HEK293 (cell line): ENCODE measurements around the gene WSCD2.

Experiments
- CTCF ChIA-PET: fragments of 350-600 bp; formaldehyde crosslinking; extraction: SDS; loops from one replicate; lab custom pipeline; 2021; ENCODE audit warnings: antibody characterized with exemption; lab: Yijun Ruan, JAX
- POLR2A ChIA-PET: fragments of 300-600 bp; formaldehyde crosslinking; extraction: SDS; loops from one replicate; lab custom pipeline; 2020; ENCODE audit warnings: antibody characterized with exemption, inconsistent platforms; lab: Yijun Ruan, JAX
- H3K27ac ChIP-seq: fragments of 200-500 bp; sonication (Bioruptor generic); 2 replicates; pipeline ENCODE4 v1.5.1; 2014; ENCODE audit warnings: low read depth, low read length, control low read depth, inconsistent platforms; ENCODE audit errors: extremely low read depth
- H3K36me3 ChIP-seq, 2 experiments: fragments of 200-500 bp in 1 of 2; sonication (Bioruptor generic) in 1 of 2; 1 replicate in 1 of 2; 2 replicates in 1 of 2; pipeline ENCODE4 v1.5.1; 2014 to 2017; ENCODE audit warnings: inconsistent platforms in 2 of 2, low read length in 2 of 2; ENCODE audit not compliant: control insufficient read depth in 2 of 2, insufficient read depth in 1 of 2
- H3K4me1 ChIP-seq: fragments of 200-500 bp; sonication (Bioruptor generic); 2 replicates; pipeline ENCODE4 v1.5.1; 2014; ENCODE audit warnings: mild to moderate bottlenecking, low read length, inconsistent platforms; ENCODE audit not compliant: control insufficient read depth, insufficient read depth
- H3K4me3 ChIP-seq: 2 replicates; pipeline ENCODE4 v1.5.1; 2011; ENCODE audit warnings: low read depth, mild to moderate bottlenecking, control low read depth, low read length, moderate library complexity
- H3K9me3 ChIP-seq: fragments of 200-500 bp; sonication (Bioruptor generic); 2 replicates; pipeline ENCODE4 v1.5.1; 2014; ENCODE audit warnings: low read depth, low read length, inconsistent platforms; ENCODE audit not compliant: control insufficient read depth, insufficient read depth
- GFI1B ChIP-seq: fragments of 450-650 bp; formaldehyde crosslinking; IDR thresholded peaks from 2 replicates; pipeline ENCODE4 v1.5.1; 2016; ENCODE audit warnings: missing biosample characterization, missing genetic modification characterization
- SETDB1 ChIP-seq: IDR thresholded peaks from one replicate; pipeline ENCODE4 v1.6.1; 2017; ENCODE audit warnings: mild to moderate bottlenecking, low read length, moderate library complexity, mixed read lengths; ENCODE audit not compliant: insufficient read length
- SP7 ChIP-seq: fragments of 450-650 bp; formaldehyde crosslinking; IDR thresholded peaks from 2 replicates; pipeline ENCODE4 v1.5.1; 2016; ENCODE audit warnings: missing biosample characterization, missing genetic modification characterization
- ZFP69B ChIP-seq: fragments of 450-650 bp; formaldehyde crosslinking; IDR thresholded peaks from 2 replicates; pipeline ENCODE4 v1.5.1; 2016; ENCODE audit warnings: missing biosample characterization, missing genetic modification characterization
- ZNF121 ChIP-seq: fragments of 450-650 bp; formaldehyde crosslinking; IDR thresholded peaks from 2 replicates; pipeline ENCODE4 v1.5.1; 2016; ENCODE audit warnings: missing biosample characterization, missing genetic modification characterization
- ZNF175 ChIP-seq: fragments of 450-650 bp; formaldehyde crosslinking; IDR thresholded peaks from 2 replicates; pipeline ENCODE4 v1.5.1; 2016; ENCODE audit warnings: missing biosample characterization, missing genetic modification characterization
- ZNF239 ChIP-seq: fragments of 450-650 bp; formaldehyde crosslinking; IDR thresholded peaks from 2 replicates; pipeline ENCODE4 v1.5.1; 2016; ENCODE audit warnings: missing biosample characterization, missing genetic modification characterization
- ZNF292 ChIP-seq: fragments of 450-650 bp; formaldehyde crosslinking; IDR thresholded peaks from 2 replicates; pipeline ENCODE4 v1.5.1; 2016; ENCODE audit warnings: low read depth, missing biosample characterization, missing genetic modification characterization, borderline replicate concordance
- ZNF302 ChIP-seq: fragments of 450-650 bp; formaldehyde crosslinking; IDR thresholded peaks from 2 replicates; pipeline ENCODE4 v1.5.1; 2016; ENCODE audit warnings: missing biosample characterization, missing genetic modification characterization, low read depth
- ZNF335 ChIP-seq: fragments of 450-650 bp; formaldehyde crosslinking; conservative IDR thresholded peaks from 2 replicates; pipeline ENCODE4 v1.5.1; 2016; ENCODE audit warnings: missing biosample characterization, missing genetic modification characterization
- ZNF341 ChIP-seq: fragments of 450-650 bp; formaldehyde crosslinking; IDR thresholded peaks from 2 replicates; pipeline ENCODE4; 2016; ENCODE audit warnings: low read depth, missing biosample characterization, missing genetic modification characterization
- ZNF747 ChIP-seq: fragments of 450-650 bp; formaldehyde crosslinking; IDR thresholded peaks from 2 replicates; pipeline ENCODE4 v1.5.1; 2016; ENCODE audit warnings: missing biosample characterization, missing genetic modification characterization
- ZNF792 ChIP-seq: fragments of 450-650 bp; formaldehyde crosslinking; IDR thresholded peaks from 2 replicates; pipeline ENCODE4 v1.5.1; 2016; ENCODE audit warnings: missing biosample characterization, missing genetic modification characterization
- ZNF830 ChIP-seq: fragments of 450-650 bp; IDR thresholded peaks from 2 replicates; pipeline ENCODE4 v1.5.0; 2018; ENCODE audit warnings: missing biosample characterization, missing genetic modification characterization, low read depth, mild to moderate bottlenecking, moderate library complexity
- ZXDB ChIP-seq: fragments of 450-650 bp; formaldehyde crosslinking; IDR thresholded peaks from 2 replicates; pipeline ENCODE4 v1.5.1; 2016; ENCODE audit warnings: missing biosample characterization, missing genetic modification characterization
- TF ChIP-seq, protein P1 (sequence below): IDR thresholded peaks from 2 replicates; pipeline ENCODE4 v1.6.1; 2011; ENCODE audit warnings: mild to moderate bottlenecking, low read depth, low read length, borderline replicate concordance
- TF ChIP-seq, protein P2 (sequence below): fragments of 450-650 bp; formaldehyde crosslinking; IDR thresholded peaks from 2 replicates; pipeline ENCODE4 v1.5.1; 2017; ENCODE audit warnings: missing biosample characterization, missing genetic modification characterization
- TF ChIP-seq, protein P3 (sequence below): fragments of 450-650 bp; formaldehyde crosslinking; IDR thresholded peaks from 2 replicates; pipeline ENCODE4 v1.5.1; 2016; ENCODE audit warnings: missing biosample characterization, missing genetic modification characterization
- TF ChIP-seq, protein P4 (sequence below): fragments of 450-650 bp; IDR thresholded peaks from 2 replicates; pipeline ENCODE4 v1.5.1; 2018; ENCODE audit warnings: missing biosample characterization, missing genetic modification characterization
- TF ChIP-seq, protein P5 (sequence below): sonication (generic); formaldehyde crosslinking; IDR thresholded peaks from 2 replicates; pipeline ENCODE4 v1.8.1; 2022; ENCODE audit warnings: mild to moderate bottlenecking, moderate library complexity, missing genetic modification reagents
- TF ChIP-seq, protein P6 (sequence below): fragments of 450-650 bp; IDR thresholded peaks from 2 replicates; pipeline ENCODE4 v1.5.1; 2018; ENCODE audit warnings: missing biosample characterization, mild to moderate bottlenecking, missing genetic modification characterization
- TF ChIP-seq, protein P7 (sequence below): fragments of 450-650 bp; formaldehyde crosslinking; IDR thresholded peaks from 2 replicates; pipeline ENCODE4 v1.5.1; 2016; ENCODE audit warnings: missing biosample characterization, missing genetic modification characterization

Gene WSCD2

DNA sequence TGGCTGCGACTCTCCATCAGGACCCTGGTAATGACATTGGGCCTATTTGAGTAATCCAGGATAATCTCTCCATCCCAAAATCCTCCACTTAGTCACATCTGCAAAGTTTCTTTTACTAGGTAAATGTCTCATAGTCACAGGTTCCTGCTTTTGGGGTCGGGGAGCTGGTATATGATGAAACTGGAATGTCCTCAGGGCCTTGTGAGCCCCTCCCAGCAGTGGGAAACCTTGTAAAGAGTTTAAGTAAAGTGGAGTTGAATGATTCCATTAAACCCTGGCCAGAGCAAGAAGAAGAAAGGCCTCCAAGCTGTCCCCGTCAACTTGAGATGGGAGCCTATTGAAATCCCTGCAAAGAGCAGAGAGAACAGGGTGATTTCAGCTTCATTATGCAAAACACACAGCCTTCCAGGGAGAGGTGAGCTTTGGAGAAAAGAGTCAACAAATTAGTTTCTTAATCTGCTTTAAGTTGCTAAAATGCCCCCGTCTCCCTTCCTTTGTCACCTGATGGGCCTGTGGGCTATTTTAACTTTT lies 12.6 kb downstream of the WSCD2 start (continued):
- TF ChIP-seq ZNF302 (no peak), ZNF341 (tag by site-specific recombination) (no peak), ZNF121 (tag by site-specific recombination) (no peak), ZFP69B (tag by site-specific recombination) (no peak), ZNF830 (no peak), ZNF335 (tag by site-specific recombination) (no peak), ZNF239 (no peak)
- TF ChIP-seq, protein P1, sequence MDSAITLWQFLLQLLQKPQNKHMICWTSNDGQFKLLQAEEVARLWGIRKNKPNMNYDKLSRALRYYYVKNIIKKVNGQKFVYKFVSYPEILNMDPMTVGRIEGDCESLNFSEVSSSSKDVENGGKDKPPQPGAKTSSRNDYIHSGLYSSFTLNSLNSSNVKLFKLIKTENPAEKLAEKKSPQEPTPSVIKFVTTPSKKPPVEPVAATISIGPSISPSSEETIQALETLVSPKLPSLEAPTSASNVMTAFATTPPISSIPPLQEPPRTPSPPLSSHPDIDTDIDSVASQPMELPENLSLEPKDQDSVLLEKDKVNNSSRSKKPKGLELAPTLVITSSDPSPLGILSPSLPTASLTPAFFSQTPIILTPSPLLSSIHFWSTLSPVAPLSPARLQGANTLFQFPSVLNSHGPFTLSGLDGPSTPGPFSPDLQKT: no peak
- TF ChIP-seq, protein P2, sequence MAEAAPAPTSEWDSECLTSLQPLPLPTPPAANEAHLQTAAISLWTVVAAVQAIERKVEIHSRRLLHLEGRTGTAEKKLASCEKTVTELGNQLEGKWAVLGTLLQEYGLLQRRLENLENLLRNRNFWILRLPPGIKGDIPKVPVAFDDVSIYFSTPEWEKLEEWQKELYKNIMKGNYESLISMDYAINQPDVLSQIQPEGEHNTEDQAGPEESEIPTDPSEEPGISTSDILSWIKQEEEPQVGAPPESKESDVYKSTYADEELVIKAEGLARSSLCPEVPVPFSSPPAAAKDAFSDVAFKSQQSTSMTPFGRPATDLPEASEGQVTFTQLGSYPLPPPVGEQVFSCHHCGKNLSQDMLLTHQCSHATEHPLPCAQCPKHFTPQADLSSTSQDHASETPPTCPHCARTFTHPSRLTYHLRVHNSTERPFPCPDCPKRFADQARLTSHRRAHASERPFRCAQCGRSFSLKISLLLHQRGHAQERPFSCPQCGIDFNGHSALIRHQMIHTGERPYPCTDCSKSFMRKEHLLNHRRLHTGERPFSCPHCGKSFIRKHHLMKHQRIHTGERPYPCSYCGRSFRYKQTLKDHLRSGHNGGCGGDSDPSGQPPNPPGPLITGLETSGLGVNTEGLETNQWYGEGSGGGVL (tag by site-specific recombination): no peak

DNA sequence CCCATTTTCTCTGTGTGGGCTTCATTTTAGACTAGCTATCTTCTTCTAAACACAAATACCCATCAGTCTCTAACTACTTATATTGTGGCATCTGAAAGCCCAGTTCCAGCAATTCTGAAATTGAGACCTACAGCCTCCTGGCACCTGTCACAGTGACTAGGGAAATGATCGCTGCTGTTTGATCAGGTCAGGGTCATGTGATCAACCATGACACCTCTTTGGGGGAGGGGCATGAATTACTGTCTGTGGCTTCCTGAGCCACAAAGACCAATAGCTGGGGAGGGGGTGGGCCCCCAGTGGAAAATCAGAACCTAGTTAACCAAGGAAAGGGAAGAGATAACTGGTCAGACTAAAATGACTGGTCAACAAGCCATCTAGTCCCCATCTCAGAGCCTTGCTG lies 14.1 kb downstream of the WSCD2 start:
- no peak overlapping the region for H3K27ac ChIP-seq
- no peak overlapping the region for H3K4me3 ChIP-seq
- CTCF ChIA-PET: interaction anchor here (0.5 to 1.0 kb wide), 2 partner anchors 153 to 472 kb away, joined by 3 to 4 read pairs; no protein-coding TSS in a partner anchor
- H3K36me3 ChIP-seq: no peaks in the 10 kb centered on the region
- no peaks in the 10 kb centered on the region for H3K9me3 ChIP-seq
- POLR2A ChIA-PET: no interaction called here
- H3K4me1 ChIP-seq: no peaks in the 10 kb centered on the region
- TF ChIP-seq, protein P2 (tag by site-specific recombination): no peak
- TF ChIP-seq, protein P3, sequence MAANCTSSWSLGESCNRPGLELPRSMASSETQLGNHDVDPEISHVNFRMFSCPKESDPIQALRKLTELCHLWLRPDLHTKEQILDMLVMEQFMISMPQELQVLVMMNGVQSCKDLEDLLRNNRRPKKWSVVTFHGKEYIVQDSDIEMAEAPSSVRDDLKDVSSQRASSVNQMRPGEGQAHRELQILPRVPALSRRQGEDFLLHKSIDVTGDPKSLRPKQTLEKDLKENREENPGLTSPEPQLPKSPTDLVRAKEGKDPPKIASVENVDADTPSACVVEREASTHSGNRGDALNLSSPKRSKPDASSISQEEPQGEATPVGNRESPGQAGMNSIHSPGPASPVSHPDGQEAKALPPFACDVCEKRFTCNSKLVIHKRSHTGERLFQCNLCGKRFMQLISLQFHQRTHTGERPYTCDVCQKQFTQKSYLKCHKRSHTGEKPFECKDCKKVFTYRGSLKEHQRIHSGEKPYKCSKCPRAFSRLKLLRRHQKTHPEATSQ: no peak
- TF ChIP-seq, protein P4, sequence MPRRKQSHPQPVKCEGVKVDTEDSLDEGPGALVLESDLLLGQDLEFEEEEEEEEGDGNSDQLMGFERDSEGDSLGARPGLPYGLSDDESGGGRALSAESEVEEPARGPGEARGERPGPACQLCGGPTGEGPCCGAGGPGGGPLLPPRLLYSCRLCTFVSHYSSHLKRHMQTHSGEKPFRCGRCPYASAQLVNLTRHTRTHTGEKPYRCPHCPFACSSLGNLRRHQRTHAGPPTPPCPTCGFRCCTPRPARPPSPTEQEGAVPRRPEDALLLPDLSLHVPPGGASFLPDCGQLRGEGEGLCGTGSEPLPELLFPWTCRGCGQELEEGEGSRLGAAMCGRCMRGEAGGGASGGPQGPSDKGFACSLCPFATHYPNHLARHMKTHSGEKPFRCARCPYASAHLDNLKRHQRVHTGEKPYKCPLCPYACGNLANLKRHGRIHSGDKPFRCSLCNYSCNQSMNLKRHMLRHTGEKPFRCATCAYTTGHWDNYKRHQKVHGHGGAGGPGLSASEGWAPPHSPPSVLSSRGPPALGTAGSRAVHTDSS: no peak
- TF ChIP-seq SETDB1 (no peak), ZNF747 (no peak), ZNF292 (no peak), ZXDB (tag by site-specific recombination) (no peak), GFI1B (tag by site-specific recombination) (no peak), ZNF175 (tag by site-specific recombination) (no peak), ZNF792 (tag by site-specific recombination) (no peak), SP7 (no peak)
- TF ChIP-seq, protein P5, sequence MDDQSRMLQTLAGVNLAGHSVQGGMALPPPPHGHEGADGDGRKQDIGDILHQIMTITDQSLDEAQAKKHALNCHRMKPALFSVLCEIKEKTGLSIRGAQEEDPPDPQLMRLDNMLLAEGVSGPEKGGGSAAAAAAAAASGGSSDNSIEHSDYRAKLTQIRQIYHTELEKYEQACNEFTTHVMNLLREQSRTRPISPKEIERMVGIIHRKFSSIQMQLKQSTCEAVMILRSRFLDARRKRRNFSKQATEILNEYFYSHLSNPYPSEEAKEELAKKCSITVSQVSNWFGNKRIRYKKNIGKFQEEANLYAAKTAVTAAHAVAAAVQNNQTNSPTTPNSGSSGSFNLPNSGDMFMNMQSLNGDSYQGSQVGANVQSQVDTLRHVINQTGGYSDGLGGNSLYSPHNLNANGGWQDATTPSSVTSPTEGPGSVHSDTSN: no peak
- TF ChIP-seq, protein P6, sequence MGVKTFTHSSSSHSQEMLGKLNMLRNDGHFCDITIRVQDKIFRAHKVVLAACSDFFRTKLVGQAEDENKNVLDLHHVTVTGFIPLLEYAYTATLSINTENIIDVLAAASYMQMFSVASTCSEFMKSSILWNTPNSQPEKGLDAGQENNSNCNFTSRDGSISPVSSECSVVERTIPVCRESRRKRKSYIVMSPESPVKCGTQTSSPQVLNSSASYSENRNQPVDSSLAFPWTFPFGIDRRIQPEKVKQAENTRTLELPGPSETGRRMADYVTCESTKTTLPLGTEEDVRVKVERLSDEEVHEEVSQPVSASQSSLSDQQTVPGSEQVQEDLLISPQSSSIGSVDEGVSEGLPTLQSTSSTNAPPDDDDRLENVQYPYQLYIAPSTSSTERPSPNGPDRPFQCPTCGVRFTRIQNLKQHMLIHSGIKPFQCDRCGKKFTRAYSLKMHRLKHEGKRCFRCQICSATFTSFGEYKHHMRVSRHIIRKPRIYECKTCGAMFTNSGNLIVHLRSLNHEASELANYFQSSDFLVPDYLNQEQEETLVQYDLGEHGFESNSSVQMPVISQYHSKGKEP (tag by site-specific recombination): no peak
- TF ChIP-seq, protein P7, sequence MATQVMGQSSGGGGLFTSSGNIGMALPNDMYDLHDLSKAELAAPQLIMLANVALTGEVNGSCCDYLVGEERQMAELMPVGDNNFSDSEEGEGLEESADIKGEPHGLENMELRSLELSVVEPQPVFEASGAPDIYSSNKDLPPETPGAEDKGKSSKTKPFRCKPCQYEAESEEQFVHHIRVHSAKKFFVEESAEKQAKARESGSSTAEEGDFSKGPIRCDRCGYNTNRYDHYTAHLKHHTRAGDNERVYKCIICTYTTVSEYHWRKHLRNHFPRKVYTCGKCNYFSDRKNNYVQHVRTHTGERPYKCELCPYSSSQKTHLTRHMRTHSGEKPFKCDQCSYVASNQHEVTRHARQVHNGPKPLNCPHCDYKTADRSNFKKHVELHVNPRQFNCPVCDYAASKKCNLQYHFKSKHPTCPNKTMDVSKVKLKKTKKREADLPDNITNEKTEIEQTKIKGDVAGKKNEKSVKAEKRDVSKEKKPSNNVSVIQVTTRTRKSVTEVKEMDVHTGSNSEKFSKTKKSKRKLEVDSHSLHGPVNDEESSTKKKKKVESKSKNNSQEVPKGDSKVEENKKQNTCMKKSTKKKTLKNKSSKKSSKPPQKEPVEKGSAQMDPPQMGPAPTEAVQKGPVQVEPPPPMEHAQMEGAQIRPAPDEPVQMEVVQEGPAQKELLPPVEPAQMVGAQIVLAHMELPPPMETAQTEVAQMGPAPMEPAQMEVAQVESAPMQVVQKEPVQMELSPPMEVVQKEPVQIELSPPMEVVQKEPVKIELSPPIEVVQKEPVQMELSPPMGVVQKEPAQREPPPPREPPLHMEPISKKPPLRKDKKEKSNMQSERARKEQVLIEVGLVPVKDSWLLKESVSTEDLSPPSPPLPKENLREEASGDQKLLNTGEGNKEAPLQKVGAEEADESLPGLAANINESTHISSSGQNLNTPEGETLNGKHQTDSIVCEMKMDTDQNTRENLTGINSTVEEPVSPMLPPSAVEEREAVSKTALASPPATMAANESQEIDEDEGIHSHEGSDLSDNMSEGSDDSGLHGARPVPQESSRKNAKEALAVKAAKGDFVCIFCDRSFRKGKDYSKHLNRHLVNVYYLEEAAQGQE: no peak
